SK-N-SH (cell line): ENCODE results near the gene PLD1.

Experiments used
- CHD2 ChIP-seq: fragments of 150-350 bp; IDR thresholded peaks from 2 replicates; pipeline ENCODE4 v1.6.1; 2018; ENCODE audit warnings: low read length; ENCODE audit not compliant: partially characterized antibody
- CTCF ChIP-seq: fragments of 200-600 bp; sonication (generic); IDR thresholded peaks from 2 replicates; pipeline ENCODE4 v1.6.1; 2017; ENCODE audit warnings: antibody characterized with exemption, mild to moderate bottlenecking, moderate library complexity
- EP300 ChIP-seq, 2 experiments: IDR thresholded peaks; 2 replicates each; pipeline versions ENCODE4 v1.4.0 to v1.6.1; 2012; ENCODE audit warnings: borderline replicate concordance in 1 of 2, low read depth in 1 of 2, low read length in 1 of 2
- GABPA ChIP-seq: IDR thresholded peaks from 2 replicates; pipeline ENCODE4 v1.4.0; 2012; ENCODE audit warnings: low read depth, mild to moderate bottlenecking
- GATA2 ChIP-seq: sonication (generic); formaldehyde crosslinking; IDR thresholded peaks from 2 replicates; pipeline ENCODE4 v1.5.0; 2020; ENCODE audit warnings: mild to moderate bottlenecking, missing genetic modification reagents
- JUND ChIP-seq: IDR thresholded peaks from 2 replicates; pipeline ENCODE4 v1.4.0; 2012
- MAX ChIP-seq: IDR thresholded peaks from 2 replicates; pipeline ENCODE4 v1.4.0; 2012; ENCODE audit warnings: low read depth
- POLR2AphosphoS5 ChIP-seq: IDR thresholded peaks from 2 replicates; pipeline ENCODE4 v1.6.1; 2012; ENCODE audit warnings: low read depth, low read length

GRCh38 chr3:171727288-171727687 is 83.0 kb downstream of the PLD1 start:
- TF ChIP-seq CTCF (no peak), GATA2 (no peak), CHD2 (no peak), POLR2AphosphoS5 (no peak), EP300 (IDR thresholded peaks at IDR 0.05; ENCODE audit: borderline replicate concordance in 1 of 2, low read depth in 1 of 2, low read length in 1 of 2) (no peak), JUND (no peak), GABPA (no peak), MAX (no peak)
